Islet of Langerhans (tissue), 1 donor: ENCODE measurements around the gene IL11.
"Not testable (repeated sequence)": the region's sequence is repeated elsewhere in the genome, so short reads cannot be mapped to it uniquely, and the experiment has no call there.

Experiments used
- FAIRE-seq: peaks from one replicate; lab custom pipeline; 2011; peaks lifted over from hg19 to GRCh38; lab: Jason Lieb, UNC

IL11 gene

DNA sequence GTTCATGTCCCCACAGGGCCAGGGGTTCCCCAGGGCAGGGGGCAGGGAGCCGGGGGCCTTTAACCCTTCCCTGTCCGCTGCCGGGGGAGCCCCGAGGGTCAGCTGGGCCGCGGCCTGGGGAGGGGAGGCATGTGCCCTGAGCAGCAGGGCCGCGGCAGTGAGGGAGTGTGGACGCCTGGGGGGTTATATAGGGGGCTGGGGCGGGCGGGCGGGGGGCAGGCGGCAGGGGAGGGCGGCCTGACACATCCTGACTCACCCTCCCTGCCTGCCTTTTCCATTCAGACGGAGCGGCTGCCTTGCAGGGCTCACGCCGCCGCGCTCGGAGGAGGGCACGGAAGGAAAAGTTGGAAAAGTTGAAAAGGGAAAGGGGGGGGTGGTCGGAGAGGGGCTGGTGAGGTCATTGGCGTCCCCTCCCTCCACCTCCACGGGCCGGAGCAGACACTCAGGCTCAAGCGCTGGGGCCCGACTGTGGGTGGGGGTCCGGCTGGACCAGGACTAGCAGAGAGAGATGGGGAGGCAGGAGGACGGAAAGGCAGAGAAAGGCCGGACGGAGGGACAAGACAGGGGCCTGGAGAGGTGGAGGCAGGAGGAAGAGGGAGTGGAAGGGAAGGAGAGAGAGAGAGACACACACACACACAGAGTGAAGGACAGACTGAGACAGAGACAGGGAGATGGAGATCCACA lies at the start of gene IL11:
Gene IL11 (minus strand): TSS at position 159 of the 684 bp plus-strand sequence. CDS start 153 bp downstream, at position 6.
- no peak for FAIRE-seq

DNA sequence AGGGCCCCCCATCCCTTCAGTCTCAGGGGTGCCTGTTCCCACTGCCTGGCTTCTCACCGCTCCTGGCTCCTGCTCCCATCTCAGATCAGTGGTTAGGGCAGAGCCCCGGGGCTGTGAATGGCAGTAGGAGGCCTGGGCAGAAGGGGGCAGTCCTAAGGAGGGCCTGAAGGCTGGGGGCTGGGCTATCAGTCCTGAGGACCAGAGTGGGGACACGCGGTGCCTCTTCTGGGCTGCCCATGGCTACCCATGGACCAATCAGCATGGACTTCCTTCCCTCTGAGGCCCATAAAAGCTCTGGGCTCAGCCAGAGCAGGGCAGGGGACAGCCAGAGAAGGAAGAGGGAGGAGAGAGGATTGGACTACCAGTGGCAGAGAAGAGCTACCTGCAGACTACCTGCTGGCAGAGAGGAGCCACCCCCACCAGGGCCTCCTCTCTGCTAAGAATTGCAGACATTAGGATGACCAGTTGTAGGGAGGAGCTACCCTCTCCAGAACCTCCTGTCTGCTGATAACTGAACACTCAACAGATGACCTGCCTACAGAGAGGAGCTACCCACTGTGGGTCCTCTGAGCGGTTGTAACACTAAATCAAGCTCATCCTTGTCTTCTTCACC lies 49.5 kb upstream of the IL11 start:
- no peak for FAIRE-seq

DNA sequence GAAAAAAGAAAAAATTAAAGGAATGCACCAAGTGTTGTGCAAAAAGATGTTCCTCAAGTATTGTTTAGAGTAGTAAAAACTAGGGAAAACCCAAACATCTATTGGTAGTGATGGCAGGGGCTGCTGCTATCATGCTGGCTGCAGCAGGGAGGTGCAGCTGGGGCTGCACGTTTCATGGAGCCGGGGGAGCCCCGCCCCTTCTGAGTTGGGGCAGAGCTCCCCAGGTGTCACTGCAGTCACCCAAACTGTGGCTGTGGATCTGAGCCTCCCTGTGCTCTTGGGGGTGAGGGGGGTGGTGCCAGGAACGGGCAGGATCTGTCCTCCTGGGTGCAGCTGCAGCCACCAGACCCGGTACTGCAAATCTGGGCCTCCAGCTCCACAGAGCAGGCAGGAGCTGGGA lies 48.8 kb upstream of the IL11 start:
- FAIRE-seq = no peak

DNA sequence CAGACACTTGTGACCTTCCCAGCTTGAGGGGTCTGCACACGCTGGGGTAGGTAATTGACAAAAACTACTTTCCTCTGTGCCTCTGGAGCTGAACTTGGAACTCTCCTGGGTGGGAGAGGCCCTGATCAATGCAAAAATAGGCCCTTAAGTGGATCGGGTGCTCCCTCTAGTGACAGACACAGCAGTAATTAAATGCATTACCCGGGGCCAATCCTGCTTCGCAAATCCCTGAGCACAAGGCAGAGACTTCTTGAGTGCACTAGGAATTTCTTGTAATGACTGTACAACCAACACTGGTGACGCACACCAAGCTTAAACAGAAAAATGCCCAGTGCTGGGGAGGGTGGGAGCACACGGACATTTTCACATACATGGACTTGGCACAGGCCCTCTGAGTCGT lies 47.9 kb upstream of the IL11 start:
- FAIRE-seq = no peak

DNA sequence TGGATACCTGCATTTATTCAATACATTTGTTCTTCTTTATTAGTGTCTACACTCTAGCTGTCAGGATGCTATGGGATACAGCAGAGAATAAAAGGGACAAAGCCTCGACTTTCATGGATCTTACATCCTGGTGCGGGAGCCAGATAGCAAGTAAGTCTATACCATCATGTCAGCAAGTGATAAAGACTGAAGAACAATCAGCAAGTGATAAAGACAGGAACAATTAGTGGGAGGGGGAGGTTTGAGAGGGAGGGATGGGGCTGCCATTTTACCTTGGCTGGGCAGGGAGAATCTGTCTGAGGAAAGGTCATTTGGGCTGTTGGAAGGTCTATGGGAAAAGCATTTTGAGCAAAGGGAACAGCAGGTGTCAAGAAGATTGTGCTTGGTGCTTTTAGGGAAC lies 39.9 kb upstream of the IL11 start:
- FAIRE-seq = no peak

DNA sequence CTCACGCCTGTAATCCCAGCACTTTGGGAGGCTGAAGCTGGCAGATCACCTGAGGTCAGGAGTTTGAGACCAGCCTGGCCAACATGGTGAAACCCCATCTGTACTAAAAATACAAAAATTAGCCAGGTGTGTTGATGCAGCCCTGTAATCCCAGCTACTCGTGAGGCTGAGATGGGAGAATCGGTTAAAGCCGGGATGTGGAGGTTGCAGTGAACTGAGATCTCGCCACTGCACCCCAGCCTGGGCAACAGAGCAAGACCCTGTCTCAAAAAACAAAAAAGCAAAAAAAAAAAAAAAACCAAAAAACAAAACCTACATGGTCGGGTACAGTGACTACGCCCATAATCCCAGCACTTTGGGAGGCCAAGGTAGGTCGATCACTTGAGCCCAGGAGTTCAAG lies 38.9 kb upstream of the IL11 start:
- FAIRE-seq = not testable (repeated sequence)

DNA sequence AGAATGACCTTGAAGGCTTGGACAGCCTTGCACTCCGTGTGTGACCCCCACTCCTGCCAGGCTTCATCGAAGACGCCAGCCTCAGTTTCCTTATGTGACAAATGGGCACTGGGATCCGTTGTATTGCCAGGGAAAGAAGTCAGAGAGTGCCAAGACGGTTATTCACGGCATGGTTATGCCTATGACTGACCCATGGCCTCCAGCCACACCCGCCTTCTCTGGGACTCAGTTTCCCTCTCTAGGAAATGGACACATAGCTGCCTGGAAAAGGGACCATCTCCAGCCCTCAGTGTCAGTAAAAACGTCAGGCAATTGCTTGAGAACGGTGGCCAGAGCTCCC lies 38.2 kb upstream of the IL11 start:
- FAIRE-seq = no peak

DNA sequence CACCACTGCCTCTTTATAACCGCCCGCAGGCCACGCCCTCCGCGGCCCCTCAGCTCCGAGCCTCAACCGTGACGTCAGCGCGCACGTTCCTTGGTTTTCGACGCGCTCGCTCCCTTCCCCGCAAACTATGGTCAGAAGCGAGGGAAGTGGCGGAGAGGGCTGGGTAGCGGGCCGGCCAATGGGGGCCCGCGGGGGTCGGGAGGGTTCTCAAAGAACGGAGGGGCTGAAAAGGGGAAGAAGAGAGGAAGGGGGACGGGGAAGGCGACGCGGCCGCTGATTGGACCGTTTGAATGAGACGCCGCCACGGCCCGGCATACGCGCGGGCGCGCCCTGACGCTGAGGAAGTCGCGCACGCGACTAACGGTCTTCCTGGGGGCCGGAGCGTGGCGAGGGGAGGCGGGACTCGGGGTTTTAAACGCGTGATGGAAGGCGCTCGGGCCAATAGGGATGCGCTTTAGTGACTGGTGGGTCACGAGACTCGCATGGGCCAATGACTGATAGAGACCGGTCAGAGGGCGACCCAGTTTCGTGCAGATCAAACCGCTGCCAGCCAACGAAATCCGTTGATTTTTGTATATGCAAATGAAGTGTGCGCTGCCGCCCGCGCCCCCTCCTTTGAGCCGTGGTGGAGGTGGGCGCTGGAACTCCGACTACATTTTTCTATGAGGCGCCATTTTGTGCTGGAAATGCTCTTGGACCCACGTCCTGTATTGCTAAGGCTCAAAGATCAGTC lies 37.7 kb upstream of the IL11 start:
- FAIRE-seq = no peak

DNA sequence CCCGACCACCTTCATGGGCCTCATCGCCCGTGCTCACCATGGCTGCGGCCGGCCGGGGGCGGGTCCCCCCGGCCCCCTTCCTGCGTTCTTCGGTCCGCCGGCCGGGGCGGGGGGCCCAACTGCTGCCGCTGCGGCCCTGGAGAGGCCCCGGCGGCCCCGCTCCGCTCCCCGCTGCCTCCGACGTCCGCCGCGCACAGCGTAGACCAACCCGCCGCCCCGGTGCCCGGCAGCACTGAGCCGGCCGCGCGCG lies 37.2 kb upstream of the IL11 start, which contains the start of gene UBE2S:
Gene UBE2S (minus strand): TSS at position 239 of the 250 bp plus-strand sequence. CDS start 199 bp downstream, at position 40.
- not testable (repeated sequence) for FAIRE-seq

DNA sequence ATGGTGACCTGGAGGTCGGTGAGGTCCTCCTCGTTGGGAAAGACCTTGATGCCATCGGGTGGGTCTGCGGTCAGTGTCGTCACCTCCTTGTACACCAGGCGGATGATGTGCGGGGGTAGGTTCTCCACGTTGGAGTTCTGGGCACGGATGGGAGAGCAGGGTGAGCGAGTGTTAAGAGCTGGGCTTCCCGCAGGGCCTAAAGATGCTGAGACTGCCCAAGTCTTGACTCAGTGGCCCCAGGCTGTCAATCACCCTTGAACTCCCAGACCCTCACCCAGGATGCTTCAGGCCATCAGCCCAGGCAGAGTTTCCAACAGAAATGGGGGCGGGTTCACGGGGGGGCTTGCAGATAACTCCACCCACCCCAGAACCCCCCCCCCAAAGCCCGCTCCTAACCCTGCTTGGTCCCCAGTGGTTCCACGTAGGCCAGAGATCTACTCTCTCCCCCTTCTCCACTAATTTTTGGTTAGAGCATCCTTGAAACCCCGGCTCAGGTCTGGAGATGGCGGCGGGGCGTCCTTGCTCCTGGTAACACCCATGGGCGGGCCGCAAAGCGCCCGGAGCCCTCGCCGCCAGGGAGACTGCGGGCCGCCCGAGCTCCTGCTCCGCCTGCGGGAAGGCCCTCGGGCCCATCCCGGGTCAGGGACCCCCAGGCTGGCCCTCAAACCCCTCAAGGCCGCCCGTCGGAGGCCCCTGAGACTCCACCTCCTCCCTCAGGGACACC lies 36.7 kb upstream of the IL11 start:
- no peak for FAIRE-seq

DNA sequence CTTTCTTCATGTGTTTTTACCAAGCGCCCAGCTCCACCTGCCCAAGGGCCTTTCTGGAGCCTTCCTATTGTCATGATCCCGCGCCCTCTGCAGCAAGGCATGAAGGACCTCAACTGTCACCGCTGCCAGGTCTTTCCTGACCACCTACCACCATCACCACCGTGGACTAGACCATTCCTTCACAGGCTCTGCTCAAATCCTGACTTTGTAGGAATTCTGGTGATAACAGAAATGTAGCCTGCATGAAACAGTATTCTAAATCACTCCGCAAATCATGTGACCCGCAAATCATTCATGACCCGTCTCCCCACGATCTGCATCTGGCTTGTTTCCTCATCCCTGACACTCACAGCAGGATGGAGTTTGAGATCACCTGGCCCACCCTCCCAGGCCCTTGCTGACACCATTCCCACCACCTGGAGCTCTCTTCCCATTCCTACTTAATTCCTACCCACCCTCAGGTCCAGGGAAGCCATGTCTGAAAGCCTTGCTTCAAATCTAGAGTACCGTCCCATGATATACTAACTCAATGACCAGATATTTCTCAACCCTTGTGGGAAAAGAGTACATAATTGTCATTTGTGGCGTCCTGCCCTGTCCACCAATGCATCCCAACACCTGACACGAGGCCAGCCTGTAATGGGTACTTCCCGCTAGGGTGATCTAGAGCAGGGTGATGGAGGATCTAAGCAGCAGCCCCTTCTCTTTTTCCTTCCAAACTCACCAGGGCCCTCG lies 36.0 kb upstream of the IL11 start:
- no peak for FAIRE-seq

DNA sequence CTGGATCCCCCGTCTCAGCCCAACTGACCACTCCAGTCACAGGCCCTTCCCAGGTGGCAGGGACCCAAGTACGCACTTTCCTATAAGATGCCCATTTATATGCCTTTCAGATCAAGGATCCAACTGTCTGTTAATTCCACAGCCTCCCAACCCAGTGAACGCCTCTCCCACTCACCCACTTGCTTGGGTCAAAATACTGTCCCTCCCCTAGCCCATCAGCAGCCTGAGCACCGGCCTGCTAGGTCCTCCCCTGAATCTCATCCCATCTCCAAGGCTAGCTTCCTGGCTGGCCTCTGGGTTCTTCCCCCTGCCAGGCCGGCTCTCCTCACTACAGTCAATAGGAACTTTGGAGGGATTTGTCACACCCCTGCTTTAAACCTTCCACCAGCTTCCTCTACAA lies 35.4 kb upstream of the IL11 start:
- FAIRE-seq = no peak

DNA sequence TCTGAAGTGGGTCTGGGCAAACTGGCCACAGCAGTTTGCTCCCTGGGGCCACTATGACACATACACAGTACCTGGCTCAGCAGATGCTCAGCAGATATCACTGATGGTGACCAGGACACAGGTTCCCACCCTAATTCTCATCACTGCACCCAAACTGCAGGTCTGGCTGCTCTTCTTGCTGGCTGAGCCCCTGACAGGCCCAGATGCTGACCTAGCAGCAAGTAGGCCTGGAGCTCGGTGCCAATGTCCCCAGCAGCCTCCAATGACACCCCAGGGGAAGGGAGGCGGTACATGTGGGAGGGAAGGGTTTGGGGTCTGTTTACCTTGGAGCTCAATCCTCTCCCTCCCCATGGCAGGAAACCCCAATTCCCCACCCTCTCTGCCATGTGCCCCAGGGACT lies 32.2 kb upstream of the IL11 start:
- FAIRE-seq = no peak

DNA sequence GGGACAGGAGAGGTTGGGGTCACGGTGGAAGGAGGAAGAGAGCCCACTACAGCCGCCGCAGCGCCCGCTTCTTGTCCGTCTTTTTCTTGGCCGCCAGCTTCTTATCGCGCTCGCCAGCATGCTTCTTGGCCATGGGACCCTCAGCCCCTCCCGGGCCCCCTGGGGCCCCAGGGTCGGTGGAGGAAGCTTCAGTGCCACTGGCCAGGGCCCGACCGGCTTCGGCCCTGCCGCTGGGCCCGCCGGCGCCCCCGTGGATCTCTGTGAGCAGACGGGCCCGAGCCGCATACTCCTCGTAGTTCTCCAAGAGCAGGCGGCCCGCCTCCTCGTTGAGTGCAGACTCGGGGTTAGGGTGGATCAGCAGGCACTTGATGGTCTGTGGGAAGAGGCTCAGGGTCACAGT lies 31.1 kb upstream of the IL11 start:
- not testable (repeated sequence) for FAIRE-seq

DNA sequence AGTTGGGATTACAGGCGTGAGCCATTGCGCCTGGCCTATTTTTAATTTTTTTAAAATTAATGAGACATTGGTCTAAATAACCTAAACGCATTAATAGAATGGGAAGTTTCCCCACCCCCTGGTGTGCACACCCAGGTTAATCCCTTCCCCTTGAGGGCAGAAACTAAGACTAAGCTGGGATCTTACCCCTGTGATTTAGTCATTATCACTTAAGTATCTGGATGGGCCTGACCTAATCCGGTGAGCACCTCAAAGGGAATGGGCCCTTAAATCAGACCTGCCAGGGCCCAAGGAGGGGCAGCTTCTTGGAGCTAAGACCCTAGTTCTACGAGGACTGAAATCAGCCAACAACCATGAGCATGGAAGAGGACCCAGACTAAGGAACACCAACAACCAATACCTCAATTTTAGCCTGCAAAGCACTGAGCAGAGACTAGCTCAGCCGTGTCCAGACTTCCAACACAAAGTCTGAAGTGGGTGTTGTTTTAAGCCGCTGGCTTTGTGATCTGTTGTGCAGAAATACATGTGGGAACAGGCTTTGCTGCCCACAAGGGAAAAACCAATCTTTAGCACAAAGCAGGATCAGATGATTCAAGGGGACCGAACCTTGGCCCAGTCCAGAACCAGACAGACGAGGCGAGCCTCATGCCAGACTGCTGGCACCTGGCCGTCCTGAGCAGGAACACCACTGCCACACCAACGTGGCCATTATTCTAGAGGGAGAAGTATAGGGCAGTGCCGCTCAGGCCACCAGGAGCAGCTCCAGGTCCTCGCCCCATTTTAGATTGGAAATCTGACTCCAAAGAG lies 30.2 kb upstream of the IL11 start:
- no peak for FAIRE-seq

DNA sequence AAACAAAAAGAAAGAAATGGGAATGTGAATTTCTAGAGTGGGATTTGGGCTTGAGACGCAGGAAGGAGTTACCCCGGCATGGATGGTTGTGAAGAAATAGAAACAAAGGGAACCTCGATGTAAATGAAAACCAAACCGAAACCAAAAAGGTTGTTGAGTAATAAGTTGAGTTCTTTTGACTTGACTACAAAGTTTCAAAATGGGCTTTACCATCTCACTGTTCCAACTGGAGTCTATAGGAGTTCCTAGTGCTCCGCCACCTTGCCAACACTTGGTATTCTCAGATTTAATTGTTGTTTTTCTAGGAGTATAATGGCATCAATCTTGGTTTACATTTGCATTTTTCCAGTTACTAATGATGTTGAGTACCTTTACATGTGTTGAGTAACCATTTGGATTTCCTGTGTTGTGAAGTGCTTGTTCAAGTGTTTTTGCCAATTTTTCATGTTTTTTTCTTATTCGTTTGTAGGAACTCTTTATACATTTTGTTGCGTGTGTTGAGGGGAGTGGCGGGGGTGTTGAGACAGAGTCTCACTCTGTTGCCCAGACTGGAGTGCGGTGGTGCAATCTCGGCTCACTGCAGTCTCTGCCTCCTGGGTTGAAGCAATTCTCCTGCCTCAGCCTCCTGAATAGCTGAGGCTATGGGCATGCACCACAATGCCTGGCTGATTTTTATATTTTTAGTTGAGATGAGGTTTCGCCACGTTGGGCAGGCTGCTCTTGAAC lies 28.1 kb upstream of the IL11 start:
- FAIRE-seq = no peak

DNA sequence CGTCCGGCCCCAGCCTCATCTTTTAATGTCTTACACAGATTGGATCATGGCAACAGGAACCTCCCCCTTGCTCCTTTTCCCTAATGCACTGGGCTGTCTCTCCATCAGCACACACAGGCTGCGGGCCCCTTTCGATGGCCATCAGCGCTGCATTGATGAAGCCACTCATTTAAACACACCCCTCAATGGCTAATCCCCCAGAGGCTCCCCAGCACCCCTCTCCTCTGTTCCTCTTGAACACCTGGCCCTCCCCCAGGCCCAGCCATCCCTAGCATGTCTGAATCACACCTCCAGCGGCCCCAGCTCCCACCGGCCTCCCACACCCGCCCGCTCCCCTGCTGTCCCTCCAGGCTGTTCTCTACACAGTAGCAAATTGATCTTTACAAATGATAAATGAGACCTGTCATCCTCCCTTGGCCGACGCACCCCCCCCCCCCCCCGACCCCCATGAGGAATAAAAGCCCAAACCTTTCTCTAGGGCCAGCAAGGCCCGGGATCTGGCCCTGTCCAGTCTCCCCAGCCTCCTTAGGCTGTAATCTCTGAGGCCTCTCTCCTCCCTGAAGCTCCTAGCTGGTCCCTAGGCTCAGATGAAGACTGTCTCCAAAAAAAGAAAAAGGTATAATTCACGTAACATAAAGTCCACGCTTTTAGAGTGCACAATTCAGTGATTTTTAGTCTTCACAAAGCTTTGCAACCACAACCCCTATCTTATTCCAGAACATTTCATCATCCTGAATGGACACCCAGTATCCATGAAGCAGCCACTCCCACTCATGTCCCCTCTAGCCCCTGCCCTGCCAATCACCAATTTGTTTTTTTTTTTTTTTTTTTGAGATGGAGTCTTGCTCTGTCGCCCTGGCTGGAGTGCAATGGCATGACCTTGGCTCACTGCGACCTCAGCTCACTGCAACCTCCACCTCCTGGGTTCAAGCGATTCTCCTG lies 22.8 kb upstream of the IL11 start:
- no peak for FAIRE-seq

DNA sequence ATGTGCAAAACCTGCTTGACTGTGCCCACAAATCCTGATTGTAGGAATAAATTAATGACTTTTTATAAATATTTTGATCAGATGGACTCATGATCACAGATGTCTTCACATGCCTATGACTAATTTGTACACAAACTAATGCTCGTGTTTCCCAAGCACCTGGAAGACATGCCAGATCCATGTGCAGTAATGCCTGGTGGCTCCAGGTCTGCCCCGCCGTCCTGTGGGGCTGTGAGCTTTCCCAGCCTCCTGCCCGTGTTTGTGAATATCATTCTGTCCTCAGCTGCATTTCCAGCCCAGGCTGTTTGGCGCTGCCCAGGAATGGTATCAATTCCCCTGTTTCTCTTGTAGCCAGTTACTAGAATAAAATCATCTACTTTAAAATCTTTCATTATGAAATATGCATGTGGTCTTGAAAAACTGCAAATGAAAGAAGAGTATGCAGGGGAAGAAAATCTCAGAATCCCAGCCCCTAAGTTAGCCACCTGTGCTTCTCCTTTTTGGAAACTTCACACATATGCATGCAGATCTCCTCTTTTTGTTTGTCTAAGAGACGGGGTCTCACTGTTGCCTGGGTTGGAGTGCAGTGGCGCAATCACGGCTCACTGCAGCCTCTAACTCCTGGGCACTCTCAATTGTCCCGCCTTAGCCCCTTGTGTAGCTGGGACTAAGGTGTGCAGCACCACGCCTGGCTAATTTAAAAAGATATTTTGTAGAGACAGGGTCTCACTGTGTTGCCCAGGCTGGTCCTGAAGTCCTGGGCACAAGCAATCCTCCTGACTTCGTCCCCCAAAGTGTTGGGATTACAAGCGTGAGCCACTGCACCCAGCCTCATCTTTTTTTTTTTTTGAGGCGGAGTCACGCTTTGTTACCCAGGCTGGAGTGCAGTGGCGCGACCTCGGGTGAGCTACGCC lies 21.7 kb upstream of the IL11 start:
- no peak for FAIRE-seq

DNA sequence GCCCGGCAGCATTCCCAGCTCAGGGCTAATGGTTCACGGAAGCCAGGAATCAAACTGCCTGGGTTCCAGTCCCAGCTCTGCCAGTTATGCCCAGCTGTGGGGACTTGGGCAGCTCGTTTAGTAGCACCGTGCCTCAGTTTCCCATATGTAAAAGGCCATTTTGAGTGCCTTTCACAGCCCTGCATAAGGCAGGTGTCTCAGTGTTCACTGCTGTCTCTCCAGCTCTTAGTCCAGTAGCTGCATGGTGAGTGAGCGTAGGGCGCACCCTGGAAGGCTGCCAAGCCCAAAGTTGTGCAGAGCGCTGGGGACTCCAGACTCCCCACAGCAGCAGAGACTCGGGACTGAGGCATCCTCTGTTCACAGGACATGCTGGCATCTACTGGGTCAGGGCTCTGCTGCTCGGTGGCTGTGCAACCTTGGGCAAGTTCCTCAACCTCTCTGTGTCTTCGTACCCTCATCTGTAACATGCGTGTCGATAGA lies 21.0 kb upstream of the IL11 start:
- FAIRE-seq = no peak
